Ascending aorta (tissue), 2 donors: ENCODE measurements around the gene TUBB2B. TPM values are rescaled to one million over a fixed set of nuclear protein-coding genes. Genes with fewer than 3 reads are reported as not detected.

Experiments
- DNase-seq, 2 donors: peaks; one replicate each; pipeline ENCODE4 v3.0.0-alpha.2; 2019; ENCODE audit warnings: low spot score in 2 of 2
- H3K27ac ChIP-seq, 2 donors: fragments of 200-600 bp; sonication (generic); one replicate each; pipeline ENCODE4 v1.5.1; 2016 to 2017; ENCODE audit warnings: mild to moderate bottlenecking in 1 of 2
- H3K27me3 ChIP-seq: fragments of 200-600 bp; sonication (generic); one replicate; pipeline ENCODE4 v1.5.1; 2017
- H3K36me3 ChIP-seq, 2 donors: fragments of 200-600 bp; sonication (generic); one replicate each; pipeline ENCODE4 v1.5.1; 2016
- H3K4me1 ChIP-seq, 2 donors: fragments of 200-600 bp; sonication (generic); one replicate each; pipeline ENCODE4 v1.5.1; 2016 to 2017; ENCODE audit warnings: mild to moderate bottlenecking in 1 of 2
- H3K4me3 ChIP-seq, 2 donors: fragments of 200-600 bp; sonication (generic); one replicate each; pipeline ENCODE4 v1.5.1; 2016 to 2017; ENCODE audit warnings: mild to moderate bottlenecking in 1 of 2
- H3K9me3 ChIP-seq, 2 donors: fragments of 200-600 bp; sonication (generic); one replicate each; pipeline ENCODE4 v1.5.1; 2016
- CTCF ChIP-seq, 3 experiments: fragments of 200-600 bp in 2 of 3; fragments of 450-650 bp in 1 of 3; sonication (generic) in 2 of 3; IDR thresholded peaks; one replicate each; pipeline ENCODE4 v1.5.1; 2016 to 2019; ENCODE audit warnings: antibody characterized with exemption in 3 of 3, mild to moderate bottlenecking in 1 of 3, moderate library complexity in 1 of 3
- intact Hi-C: fragments of 100-400 bp; cut with DNase I; formaldehyde crosslinking; loops from one replicate; pipeline ENCODE4 v1.15.1; 2023
- total RNA-seq: library from RNA; depleted of rRNA; stranded (reverse); fragments of >200 nt; gene quantifications from one replicate; pipeline ENCODE4 v1.1.0, GENCODE V29; 2016

The TUBB2B gene
- total RNA-seq, 1 donor from 2014 or later = not detected

DNA sequence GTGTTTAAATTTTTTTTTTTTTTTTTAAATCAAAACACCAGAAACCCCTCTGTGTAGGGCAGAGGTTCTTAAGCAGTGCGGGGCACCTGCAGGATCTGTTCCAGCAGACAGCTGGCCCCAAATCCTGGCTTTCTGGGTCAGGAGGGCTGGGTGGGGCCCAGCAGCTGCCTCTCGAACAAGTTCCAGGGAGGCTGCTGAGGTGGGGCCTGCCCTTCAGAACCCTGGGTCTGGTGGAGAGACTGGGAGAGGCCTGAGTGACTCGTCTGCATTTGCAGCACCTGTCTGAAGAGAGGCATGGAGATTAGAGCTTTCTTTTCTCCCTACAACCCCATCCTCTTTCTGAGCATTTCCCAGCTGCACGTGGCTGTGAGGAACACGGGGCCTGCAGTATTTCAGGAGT lies 39.7 kb upstream of the TUBB2B start:
- no peaks in the 10 kb centered on the region for H3K9me3 ChIP-seq
- no peaks in the 10 kb centered on the region for H3K4me1 ChIP-seq
- no peak for DNase-seq
- no peaks in the 10 kb centered on the region for H3K27me3 ChIP-seq
- H3K4me3 ChIP-seq = no peak overlapping the region
- H3K27ac ChIP-seq = no peak overlapping the region
- intact Hi-C loops = no loop called here
- H3K36me3 ChIP-seq = peaks cover 30 to 52% of the 10 kb centered on the region in 2 donors
- TF ChIP-seq CTCF (IDR thresholded peaks at IDR 0.05) = no peak

DNA sequence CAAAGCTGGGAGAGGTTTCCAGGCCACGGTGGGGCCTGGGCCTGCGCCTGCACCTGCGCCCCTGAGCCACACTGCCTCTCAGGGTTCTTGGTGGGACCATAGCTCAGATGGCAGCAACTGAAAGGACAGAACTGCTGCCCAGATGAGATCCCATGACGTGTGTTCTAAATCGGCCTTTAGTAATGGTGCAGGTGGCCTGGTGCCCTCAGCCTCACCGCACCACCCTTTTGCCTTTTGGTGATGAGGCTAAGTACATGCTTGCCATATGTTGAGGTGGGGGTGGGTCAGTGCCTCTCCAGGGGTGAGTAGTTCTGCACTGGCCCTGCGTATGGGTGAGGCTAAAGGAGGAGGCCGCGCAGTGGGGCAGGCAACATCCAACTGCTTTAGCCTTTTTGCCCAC lies 38.7 kb upstream of the TUBB2B start:
- Histone ChIP-seq H3K9me3 (no peaks in the 10 kb centered on the region), H3K27ac (no peak overlapping the region), H3K27me3 (no peaks in the 10 kb centered on the region), H3K36me3 (peaks cover 22 to 43% of the 10 kb centered on the region in 2 donors), H3K4me1 (peaks cover 0 to 1% of the 10 kb centered on the region in 2 donors), H3K4me3 (no peak overlapping the region)
- DNase-seq = no peak
- intact Hi-C loops = no loop called here
- no peak for TF ChIP-seq CTCF (IDR thresholded peaks at IDR 0.05)

- no peaks in the 10 kb centered on the region for H3K27me3 ChIP-seq
- intact Hi-C loops = no loop called here
- H3K9me3 ChIP-seq = no peaks in the 10 kb centered on the region
- no peak for DNase-seq
- TF ChIP-seq CTCF (IDR thresholded peaks at IDR 0.05) = no peak
- H3K27ac ChIP-seq = no peak overlapping the region
- H3K4me3 ChIP-seq = no peak overlapping the region
- H3K36me3 ChIP-seq = peaks cover 19 to 38% of the 10 kb centered on the region in 2 donors
- peaks cover 3 to 6% of the 10 kb centered on the region in 2 donors for H3K4me1 ChIP-seq
These were observed 38.2 kb upstream of the TUBB2B start for GRCh38 chr6:3265671-3266070.

DNA sequence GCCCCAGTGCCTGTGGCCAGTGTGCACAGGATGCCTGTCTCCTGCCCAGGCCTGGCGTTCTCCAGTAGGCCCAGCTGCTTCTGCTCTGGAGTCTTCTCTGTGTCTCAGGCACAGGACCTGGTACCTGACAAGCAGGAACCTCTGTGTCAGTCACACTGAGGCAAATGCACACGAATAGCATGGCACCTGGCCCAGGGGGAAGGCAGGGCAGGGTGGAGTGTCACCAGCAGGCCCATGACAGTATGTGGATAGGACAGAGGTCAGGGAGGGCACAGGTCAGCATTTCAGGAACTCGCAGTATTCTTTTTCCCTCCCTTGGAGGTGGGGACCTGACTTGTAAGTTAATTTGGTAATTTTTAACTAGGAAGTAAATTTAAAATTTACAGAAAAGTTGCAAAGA lies 36.9 kb upstream of the TUBB2B start:
- intact Hi-C loops = no loop called here
- Histone ChIP-seq H3K4me3 (no peak overlapping the region), H3K36me3 (peaks cover 12 to 26% of the 10 kb centered on the region in 2 donors), H3K27me3 (no peaks in the 10 kb centered on the region), H3K4me1 (peaks cover 3 to 12% of the 10 kb centered on the region in 2 donors), H3K9me3 (no peaks in the 10 kb centered on the region), H3K27ac (no peak overlapping the region)
- TF ChIP-seq CTCF (IDR thresholded peaks at IDR 0.05) = no peak
- no peak for DNase-seq

DNA sequence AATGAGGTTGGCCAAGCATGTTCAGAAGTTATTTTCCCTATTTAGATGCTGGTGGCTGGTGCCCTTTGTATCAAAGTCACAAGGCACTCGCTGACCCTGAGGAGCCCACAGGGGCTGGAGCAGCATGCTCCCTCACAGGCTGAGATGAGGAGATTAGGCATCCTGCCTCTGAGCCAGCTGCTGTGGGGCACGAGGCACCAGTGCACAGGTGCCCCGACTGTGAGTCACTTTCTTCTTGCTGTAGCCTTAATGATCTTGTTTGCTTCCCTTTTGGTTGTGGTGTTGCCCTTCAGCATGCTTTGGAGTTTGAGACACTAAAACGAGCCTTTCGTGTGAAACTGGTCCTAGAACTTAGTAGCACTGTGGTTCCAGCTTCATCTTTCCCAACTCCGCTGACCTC lies 35.6 kb upstream of the TUBB2B start:
- TF ChIP-seq CTCF (IDR thresholded peaks at IDR 0.05) = no peak
- H3K27me3 ChIP-seq = no peaks in the 10 kb centered on the region
- H3K4me3 ChIP-seq = no peak overlapping the region
- H3K4me1 ChIP-seq = peaks cover 3 to 15% of the 10 kb centered on the region in 2 donors
- intact Hi-C loops = no loop called here
- H3K27ac ChIP-seq = no peak overlapping the region
- peaks cover 12 to 19% of the 10 kb centered on the region in 2 donors for H3K36me3 ChIP-seq
- no peaks in the 10 kb centered on the region for H3K9me3 ChIP-seq
- DNase-seq = no peak

DNA sequence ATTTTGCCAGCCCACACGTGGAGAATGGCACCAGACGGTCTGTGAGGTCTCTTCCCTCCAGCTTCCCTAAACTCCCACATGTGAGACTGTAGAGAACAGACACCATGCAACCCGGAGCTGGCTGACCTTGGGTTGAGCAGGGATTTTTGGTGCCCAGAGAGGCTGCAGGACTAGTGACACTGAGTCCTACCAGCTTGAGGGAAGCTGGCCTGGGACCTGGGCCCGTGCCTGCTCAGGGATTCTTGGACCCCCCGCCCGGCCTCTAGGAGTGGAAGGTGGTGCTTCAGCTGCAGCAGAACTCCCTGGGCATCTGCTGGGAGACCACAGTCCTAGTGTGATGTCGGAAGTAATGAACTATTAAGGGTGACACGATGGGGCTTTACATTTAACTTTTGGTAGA lies 34.5 kb upstream of the TUBB2B start:
- DNase-seq = no peak
- TF ChIP-seq CTCF (IDR thresholded peaks at IDR 0.05) = no peak
- H3K4me1 ChIP-seq = peaks cover 3 to 15% of the 10 kb centered on the region in 2 donors

More for the DNA sequence above, 34.5 kb upstream of the TUBB2B start:
- H3K36me3 ChIP-seq = peaks cover 12 to 18% of the 10 kb centered on the region in 2 donors
- intact Hi-C loops = no loop called here
- H3K9me3 ChIP-seq = no peaks in the 10 kb centered on the region
- no peaks in the 10 kb centered on the region for H3K27me3 ChIP-seq
- H3K27ac ChIP-seq = no peak overlapping the region
- H3K4me3 ChIP-seq = no peak overlapping the region
